Esophagus squamous epithelium (tissue), 4 donors: ENCODE data around the gene MESD.

ENCODE experiments used
- CTCF ChIP-seq, 6 experiments: fragments of 450-650 bp in 4 of 6; fragments of 200-600 bp in 2 of 6; sonication (generic) in 2 of 6; IDR thresholded peaks; one replicate each; pipeline ENCODE4 v1.5.1; 2016 to 2019; ENCODE audit warnings: antibody characterized with exemption in 6 of 6, mild to moderate bottlenecking in 4 of 6, moderate library complexity in 4 of 6
- POLR2A ChIP-seq, 4 donors: fragments of 450-650 bp; IDR thresholded peaks; one replicate each; pipeline ENCODE4 v1.6.1; 2017; ENCODE audit warnings: antibody characterized with exemption in 4 of 4, mild to moderate bottlenecking in 4 of 4, moderate library complexity in 3 of 4

- no peak for TF ChIP-seq CTCF (IDR thresholded peaks at IDR 0.05)
- TF ChIP-seq POLR2A (IDR thresholded peaks at IDR 0.05) = no peak
These were observed 36.3 kb downstream of the MESD start for GRCh38 chr15:80953001-80953952.
